Osteoblast (primary cell): ENCODE measurements around the gene WDR90. TPM values are rescaled to one million over a fixed set of nuclear protein-coding genes. Genes with fewer than 3 reads are reported as not detected.

ENCODE experiments used
- DNase-seq: peaks from one replicate; pipeline ENCODE4 v3.0.0; 2011; ENCODE audit warnings: low spot score, mixed read lengths; ENCODE audit not compliant: insufficient read length; ENCODE audit errors: missing footprints
- H2AFZ ChIP-seq: 2 replicates; pipeline ENCODE4 v1.6.0; 2011; ENCODE audit warnings: mild to moderate bottlenecking, low read length
- H3K27ac ChIP-seq: 2 replicates; pipeline ENCODE4 v1.5.1; 2011; ENCODE audit warnings: mild to moderate bottlenecking, low read depth, low read length, moderate library complexity
- H3K27me3 ChIP-seq: 2 replicates; pipeline ENCODE4 v1.6.0; 2012; ENCODE audit warnings: mild to moderate bottlenecking, control low read depth, inconsistent platforms, low read length, moderate library complexity; ENCODE audit not compliant: insufficient read depth
- H3K36me3 ChIP-seq: 2 replicates; pipeline ENCODE4 v1.5.1; 2011; ENCODE audit warnings: mild to moderate bottlenecking, low read length, control low read depth, moderate library complexity; ENCODE audit not compliant: insufficient read depth
- H3K4me1 ChIP-seq: 2 replicates; pipeline ENCODE4 v1.5.1; 2011; ENCODE audit warnings: mild to moderate bottlenecking, low read length, control low read depth, moderate library complexity; ENCODE audit not compliant: insufficient read depth
- H3K4me2 ChIP-seq: 2 replicates; pipeline ENCODE4 v1.6.0; 2011; ENCODE audit warnings: mild to moderate bottlenecking, low read length; ENCODE audit not compliant: insufficient read depth
- H3K4me3 ChIP-seq: fragments of 200-600 bp; sonication (generic); 3 replicates; pipeline ENCODE4 v1.5.1; 2012; ENCODE audit warnings: mild to moderate bottlenecking, low read length, inconsistent platforms; ENCODE audit not compliant: insufficient read depth
- H3K79me2 ChIP-seq: 2 replicates; pipeline ENCODE4 v1.6.0; 2012; ENCODE audit warnings: mild to moderate bottlenecking, low read length, control low read depth, inconsistent platforms; ENCODE audit not compliant: insufficient read depth
- H3K9me3 ChIP-seq: 2 replicates; pipeline ENCODE4 v1.5.1; 2011; ENCODE audit warnings: low read depth, low read length, control low read depth
- H4K20me1 ChIP-seq: 2 replicates; pipeline ENCODE4 v1.6.0; 2012; ENCODE audit warnings: mild to moderate bottlenecking, low read length, control low read depth; ENCODE audit not compliant: insufficient read depth
- CTCF ChIP-seq: IDR thresholded peaks from 2 replicates; pipeline ENCODE4 v1.5.1; 2011; ENCODE audit warnings: mild to moderate bottlenecking, low read depth, low read length, moderate library complexity; ENCODE audit errors: extremely low read depth
- total RNA-seq: library from RNA; depleted of rRNA; stranded (reverse); fragments of >200 nt; gene quantifications from 2 replicates; pipeline ENCODE4 v1.2.3, GENCODE V29; 2012

The WDR90 gene
- total RNA-seq, 1 donor: 19.2 TPM

- Histone ChIP-seq H3K36me3 (peaks cover 23% of the 10 kb centered on the region), H2AFZ (no peak overlapping the region), H3K79me2 (peaks cover 40% of the 10 kb centered on the region), H3K27me3 (no peaks in the 10 kb centered on the region), H3K4me1 (peaks cover 26% of the 10 kb centered on the region), H3K4me3 (peak overlapping the region; percentile 76), H3K9me3 (no peaks in the 10 kb centered on the region), H3K4me2 (peak overlapping the region; percentile 86), H4K20me1 (peaks cover 34% of the 10 kb centered on the region), H3K27ac (no peak overlapping the region)
- no peak for DNase-seq
- no peak for TF ChIP-seq CTCF
These were observed 34.4 kb downstream of the WDR90 start for GRCh38 chr16:683396-684070.

GRCh38 chr16:684071-684794 lies 35.1 kb downstream of the WDR90 start, which contains the start of gene JMJD8:
Gene JMJD8 (minus strand): TSS chr16:684334. CDS start chr16:684319, 15 bp downstream.
- Histone ChIP-seq H3K27ac (peak within 1 kb of the TSS; percentile 65), H3K4me2 (peak within 1 kb of the TSS; percentile 86), H3K36me3 (peaks cover 23% of the 10 kb centered on the region), H2AFZ (peak within 1 kb of the TSS; percentile 56), H3K4me1 (peaks cover 26% of the 10 kb centered on the region), H3K4me3 (peak within 1 kb of the TSS; percentile 76), H3K27me3 (no peaks in the 10 kb centered on the region), H3K9me3 (no peaks in the 10 kb centered on the region), H4K20me1 (peaks cover 29% of the 10 kb centered on the region), H3K79me2 (peaks cover 47% of the 10 kb centered on the region)
- peak; percentile 100 for DNase-seq
- no peak for TF ChIP-seq CTCF

- peaks cover 55% of the 10 kb centered on the region for H3K79me2 ChIP-seq
These were observed 36.0 kb downstream of the WDR90 start for GRCh38 chr16:684961-685696.

More at GRCh38 chr16:684961-685696, 36.0 kb downstream of the WDR90 start:
- Histone ChIP-seq H3K4me3 (no peak overlapping the region), H3K4me2 (peak overlapping the region; percentile 86), H3K36me3 (peaks cover 23% of the 10 kb centered on the region), H2AFZ (no peak overlapping the region), H3K4me1 (peaks cover 30% of the 10 kb centered on the region), H4K20me1 (peaks cover 29% of the 10 kb centered on the region), H3K27ac (no peak overlapping the region), H3K9me3 (no peaks in the 10 kb centered on the region), H3K27me3 (no peaks in the 10 kb centered on the region)
- no peak for DNase-seq
- no peak for TF ChIP-seq CTCF
